ENCODE measurements around the gene RAB24. TPM values are rescaled to one million over a fixed set of nuclear protein-coding genes. Genes with fewer than 3 reads are reported as not detected.

The RAB24 gene
- polyA plus RNA-seq, 2 of the 4 experiments (the other 2 are of a cell fraction): 31.2 to 33.7 TPM

- no peak overlapping the region for H3K27ac ChIP-seq
- POLR2A ChIA-PET: no interaction called here
- ATAC-seq (no peak), DNase-seq (ENCODE audit: low read depth in 1 of 2, low spot score in 1 of 2) (no peak), FAIRE-seq (no peak)
- peaks cover 15% of the 10 kb centered on the region for H3K4me1 ChIP-seq
- 73% methylated on average over 4 of the region's 4 CpGs for WGBS (ENCODE audit: missing lambda C conversion rate)
- no peak overlapping the region for H3K4me2 ChIP-seq
- no peaks in the 10 kb centered on the region for H3K9me3 ChIP-seq
- TF ChIP-seq HOXB13 (CRISPR knock-in tag; IDR thresholded peaks at IDR 0.05; ENCODE audit: low read depth) (no peak), CHD2 (IDR thresholded peaks at IDR 0.05; ENCODE audit: low read length, partially characterized antibody) (no peak), PHF8 (IDR thresholded peaks at IDR 0.05; ENCODE audit: borderline replicate concordance, low read depth) (no peak), CHD4 (IDR thresholded peaks at IDR 0.05; ENCODE audit: borderline replicate concordance) (no peak), ZNF302 (CRISPR knock-in tag; IDR thresholded peaks at IDR 0.05) (no peak), GATA3 (IDR thresholded peaks at IDR 0.05; ENCODE audit: borderline replicate concordance) (no peak), RFX5 (IDR thresholded peaks at IDR 0.05) (no peak), SREBF2 (IDR thresholded peaks at IDR 0.05) (no peak), ZC3H11A (IDR thresholded peaks at IDR 0.05) (no peak), MAFK (IDR thresholded peaks at IDR 0.05; ENCODE audit: partially characterized antibody) (no peak), CBX8 (IDR thresholded peaks at IDR 0.05) (no peak), POLR2AphosphoS2 (conservative IDR thresholded peaks at IDR 0.05; ENCODE audit: low read length) (no peak), FOSL2 (IDR thresholded peaks at IDR 0.05) (no peak), FOSL2 (CRISPR knock-in tag; IDR thresholded peaks at IDR 0.05) (no peak), HOXA7 (CRISPR knock-in tag; IDR thresholded peaks at IDR 0.05) (no peak), KDM1A (IDR thresholded peaks at IDR 0.05; ENCODE audit: low read depth) (no peak)
- TF ChIP-seq, protein P1, sequence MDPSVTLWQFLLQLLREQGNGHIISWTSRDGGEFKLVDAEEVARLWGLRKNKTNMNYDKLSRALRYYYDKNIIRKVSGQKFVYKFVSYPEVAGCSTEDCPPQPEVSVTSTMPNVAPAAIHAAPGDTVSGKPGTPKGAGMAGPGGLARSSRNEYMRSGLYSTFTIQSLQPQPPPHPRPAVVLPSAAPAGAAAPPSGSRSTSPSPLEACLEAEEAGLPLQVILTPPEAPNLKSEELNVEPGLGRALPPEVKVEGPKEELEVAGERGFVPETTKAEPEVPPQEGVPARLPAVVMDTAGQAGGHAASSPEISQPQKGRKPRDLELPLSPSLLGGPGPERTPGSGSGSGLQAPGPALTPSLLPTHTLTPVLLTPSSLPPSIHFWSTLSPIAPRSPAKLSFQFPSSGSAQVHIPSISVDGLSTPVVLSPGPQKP (IDR thresholded peaks at IDR 0.05; ENCODE audit: low read depth, low read length): no peak
- TF ChIP-seq, protein P2, sequence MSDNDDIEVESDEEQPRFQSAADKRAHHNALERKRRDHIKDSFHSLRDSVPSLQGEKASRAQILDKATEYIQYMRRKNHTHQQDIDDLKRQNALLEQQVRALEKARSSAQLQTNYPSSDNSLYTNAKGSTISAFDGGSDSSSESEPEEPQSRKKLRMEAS (IDR thresholded peaks at IDR 0.05): no peak
- TF ChIP-seq, protein P3, sequence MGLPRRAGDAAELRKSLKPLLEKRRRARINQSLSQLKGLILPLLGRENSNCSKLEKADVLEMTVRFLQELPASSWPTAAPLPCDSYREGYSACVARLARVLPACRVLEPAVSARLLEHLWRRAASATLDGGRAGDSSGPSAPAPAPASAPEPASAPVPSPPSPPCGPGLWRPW (IDR thresholded peaks at IDR 0.05): no peak
- TF ChIP-seq, protein P4, sequence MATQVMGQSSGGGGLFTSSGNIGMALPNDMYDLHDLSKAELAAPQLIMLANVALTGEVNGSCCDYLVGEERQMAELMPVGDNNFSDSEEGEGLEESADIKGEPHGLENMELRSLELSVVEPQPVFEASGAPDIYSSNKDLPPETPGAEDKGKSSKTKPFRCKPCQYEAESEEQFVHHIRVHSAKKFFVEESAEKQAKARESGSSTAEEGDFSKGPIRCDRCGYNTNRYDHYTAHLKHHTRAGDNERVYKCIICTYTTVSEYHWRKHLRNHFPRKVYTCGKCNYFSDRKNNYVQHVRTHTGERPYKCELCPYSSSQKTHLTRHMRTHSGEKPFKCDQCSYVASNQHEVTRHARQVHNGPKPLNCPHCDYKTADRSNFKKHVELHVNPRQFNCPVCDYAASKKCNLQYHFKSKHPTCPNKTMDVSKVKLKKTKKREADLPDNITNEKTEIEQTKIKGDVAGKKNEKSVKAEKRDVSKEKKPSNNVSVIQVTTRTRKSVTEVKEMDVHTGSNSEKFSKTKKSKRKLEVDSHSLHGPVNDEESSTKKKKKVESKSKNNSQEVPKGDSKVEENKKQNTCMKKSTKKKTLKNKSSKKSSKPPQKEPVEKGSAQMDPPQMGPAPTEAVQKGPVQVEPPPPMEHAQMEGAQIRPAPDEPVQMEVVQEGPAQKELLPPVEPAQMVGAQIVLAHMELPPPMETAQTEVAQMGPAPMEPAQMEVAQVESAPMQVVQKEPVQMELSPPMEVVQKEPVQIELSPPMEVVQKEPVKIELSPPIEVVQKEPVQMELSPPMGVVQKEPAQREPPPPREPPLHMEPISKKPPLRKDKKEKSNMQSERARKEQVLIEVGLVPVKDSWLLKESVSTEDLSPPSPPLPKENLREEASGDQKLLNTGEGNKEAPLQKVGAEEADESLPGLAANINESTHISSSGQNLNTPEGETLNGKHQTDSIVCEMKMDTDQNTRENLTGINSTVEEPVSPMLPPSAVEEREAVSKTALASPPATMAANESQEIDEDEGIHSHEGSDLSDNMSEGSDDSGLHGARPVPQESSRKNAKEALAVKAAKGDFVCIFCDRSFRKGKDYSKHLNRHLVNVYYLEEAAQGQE (IDR thresholded peaks at IDR 0.05): no peak
- TF ChIP-seq, protein P5, sequence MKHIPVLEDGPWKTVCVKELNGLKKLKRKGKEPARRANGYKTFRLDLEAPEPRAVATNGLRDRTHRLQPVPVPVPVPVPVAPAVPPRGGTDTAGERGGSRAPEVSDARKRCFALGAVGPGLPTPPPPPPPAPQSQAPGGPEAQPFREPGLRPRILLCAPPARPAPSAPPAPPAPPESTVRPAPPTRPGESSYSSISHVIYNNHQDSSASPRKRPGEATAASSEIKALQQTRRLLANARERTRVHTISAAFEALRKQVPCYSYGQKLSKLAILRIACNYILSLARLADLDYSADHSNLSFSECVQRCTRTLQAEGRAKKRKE (CRISPR knock-in tag; IDR thresholded peaks at IDR 0.05; ENCODE audit: low read depth): no peak
- CTCF ChIA-PET: interaction anchor here (0.9 to 3.5 kb wide), 3 partner anchors 13 to 184 kb away, joined by 3 to 28 read pairs (median 5); no protein-coding TSS in a partner anchor
- H3K4me3 ChIP-seq: no peak overlapping the region
Observed at GRCh38 chr5:177296581-177296980, 6.9 kb downstream of the RAB24 start.

DNA sequence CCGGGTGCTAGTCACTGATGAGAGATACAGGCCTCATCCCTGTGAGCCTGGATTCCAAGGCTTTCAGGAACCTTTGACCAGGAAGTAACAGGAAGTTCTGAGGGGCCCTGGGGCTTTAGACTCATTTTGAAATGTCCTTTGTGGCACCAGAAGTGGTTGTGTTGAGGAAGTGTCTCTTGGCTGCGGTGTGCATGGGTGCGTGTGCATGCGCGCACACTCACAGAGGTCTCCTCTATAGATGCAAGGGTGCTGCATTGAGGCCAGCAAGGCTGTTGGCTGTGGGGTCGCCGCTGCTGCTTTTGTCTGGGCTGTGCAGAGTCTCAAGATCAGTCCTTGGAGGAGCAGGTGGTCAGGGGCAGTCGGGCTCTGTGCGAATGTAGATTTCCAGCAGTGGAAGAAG is 7.6 kb downstream of the RAB24 start:
- CTCF ChIA-PET: interaction anchor here (0.7 to 0.9 kb wide), 2 partner anchors 14 to 51 kb away, joined by 3 read pairs; no protein-coding TSS in a partner anchor
- FAIRE-seq: no peak
- 97% methylated on average over 9 of the region's 9 CpGs for WGBS (ENCODE audit: missing lambda C conversion rate)

More for the DNA sequence above, 7.6 kb downstream of the RAB24 start:
- ATAC-seq (no peak), DNase-seq (ENCODE audit: low read depth in 1 of 2, low spot score in 1 of 2) (no peak)
- peaks cover 10% of the 10 kb centered on the region for H3K4me1 ChIP-seq
- no peaks in the 10 kb centered on the region for H3K9me3 ChIP-seq
- TF ChIP-seq PHF8 (IDR thresholded peaks at IDR 0.05; ENCODE audit: borderline replicate concordance, low read depth) (no peak), CEBPB (IDR thresholded peaks at IDR 0.05) (no peak)
- TF ChIP-seq, protein P6, sequence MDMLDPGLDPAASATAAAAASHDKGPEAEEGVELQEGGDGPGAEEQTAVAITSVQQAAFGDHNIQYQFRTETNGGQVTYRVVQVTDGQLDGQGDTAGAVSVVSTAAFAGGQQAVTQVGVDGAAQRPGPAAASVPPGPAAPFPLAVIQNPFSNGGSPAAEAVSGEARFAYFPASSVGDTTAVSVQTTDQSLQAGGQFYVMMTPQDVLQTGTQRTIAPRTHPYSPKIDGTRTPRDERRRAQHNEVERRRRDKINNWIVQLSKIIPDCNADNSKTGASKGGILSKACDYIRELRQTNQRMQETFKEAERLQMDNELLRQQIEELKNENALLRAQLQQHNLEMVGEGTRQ (IDR thresholded peaks at IDR 0.05): no peak
- POLR2A ChIA-PET: no interaction called here
- H3K27ac ChIP-seq: no peak overlapping the region
- no peak overlapping the region for H3K4me3 ChIP-seq
- H3K4me2 ChIP-seq: no peak overlapping the region
